ENCODE measurements around the gene JARID2.

Gene JARID2

DNA sequence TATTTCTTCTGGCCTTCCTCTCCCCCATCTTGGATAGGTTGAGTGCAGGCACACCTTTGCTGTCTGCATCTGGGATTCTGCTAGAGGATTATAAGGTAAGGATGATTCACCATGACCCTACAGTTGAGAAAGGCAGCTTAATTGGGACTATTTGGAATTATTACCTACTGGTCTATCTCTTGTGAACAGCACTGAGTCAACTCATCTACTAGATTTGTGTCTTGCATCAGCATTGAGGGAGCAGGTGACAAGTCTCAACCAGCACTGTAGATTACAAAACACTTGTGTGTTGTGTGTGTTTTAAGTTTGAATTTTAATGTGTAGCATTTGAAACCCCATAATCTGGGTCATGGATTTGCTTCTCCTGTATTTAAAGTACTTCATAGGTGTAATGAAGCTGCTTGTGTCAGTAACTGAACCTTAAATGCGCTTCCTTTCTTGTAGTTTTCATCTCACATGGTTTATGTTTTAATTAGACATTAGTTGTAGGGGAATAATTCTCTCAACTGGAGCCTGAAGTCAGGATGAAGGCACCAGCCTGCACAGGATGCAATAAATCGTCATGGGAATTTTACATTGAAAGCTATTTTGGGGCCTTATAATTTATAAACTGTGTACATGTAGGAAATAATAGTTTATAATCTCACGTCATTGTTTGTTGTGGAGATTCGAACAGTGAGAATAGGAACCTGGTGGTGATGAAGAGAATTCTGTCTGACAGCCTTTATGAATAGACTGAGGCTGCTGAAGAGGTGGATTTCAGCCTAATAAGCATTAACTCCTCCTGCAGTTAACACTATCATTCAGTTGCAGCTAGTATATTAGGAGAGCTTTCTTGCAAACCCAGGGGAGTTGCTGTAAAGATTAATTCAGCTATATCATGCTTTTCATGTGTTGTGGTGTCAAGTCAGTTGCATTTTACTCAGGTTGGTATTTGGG, 125.1 kb downstream of the JARID2 start:
- FAIRE-seq (no peak), DNase-seq (ENCODE audit: low spot score) (no peak)

DNA sequence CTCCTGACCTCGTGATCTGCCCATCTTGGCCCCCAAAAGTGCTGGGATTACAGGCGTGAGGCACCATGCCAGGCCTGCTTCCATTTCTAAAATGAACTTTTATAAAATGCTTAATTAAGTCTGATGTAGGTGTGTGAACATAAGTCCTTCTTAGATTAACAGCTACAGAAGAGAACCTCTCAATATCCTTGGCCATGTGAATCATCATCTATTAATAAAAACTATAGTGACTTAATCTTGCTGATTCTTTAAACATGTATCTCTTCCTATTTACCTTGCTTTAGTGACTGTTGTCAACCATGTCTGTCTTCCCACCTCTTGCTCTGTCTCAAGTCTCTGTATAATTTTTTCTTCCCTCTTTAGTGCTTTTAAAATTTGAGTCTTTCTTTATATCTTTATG, 127.1 kb downstream of the JARID2 start:
- DNase-seq (ENCODE audit: low spot score) (no peak), FAIRE-seq (no peak)

DNA sequence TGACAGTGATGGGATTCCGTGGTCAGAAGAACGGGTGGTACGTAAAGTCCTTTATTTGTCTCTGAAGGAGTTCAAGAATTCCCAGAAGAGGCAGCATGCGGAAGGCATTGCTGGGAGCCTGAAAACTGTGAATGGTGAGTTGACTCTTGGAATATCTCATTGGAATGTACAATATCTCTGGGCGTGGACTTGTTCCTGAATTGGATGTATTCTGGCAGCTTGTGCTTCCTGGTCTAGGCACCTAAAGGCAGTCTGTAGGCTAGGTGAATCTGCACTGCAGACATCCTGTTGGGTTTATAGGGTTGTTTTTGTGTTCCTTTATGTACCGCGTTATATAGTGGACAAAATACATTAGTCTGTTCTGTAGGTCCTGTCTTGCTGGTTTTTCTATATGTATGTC, 128.2 kb downstream of the JARID2 start:
- no peak for DNase-seq (ENCODE audit: low spot score)

DNA sequence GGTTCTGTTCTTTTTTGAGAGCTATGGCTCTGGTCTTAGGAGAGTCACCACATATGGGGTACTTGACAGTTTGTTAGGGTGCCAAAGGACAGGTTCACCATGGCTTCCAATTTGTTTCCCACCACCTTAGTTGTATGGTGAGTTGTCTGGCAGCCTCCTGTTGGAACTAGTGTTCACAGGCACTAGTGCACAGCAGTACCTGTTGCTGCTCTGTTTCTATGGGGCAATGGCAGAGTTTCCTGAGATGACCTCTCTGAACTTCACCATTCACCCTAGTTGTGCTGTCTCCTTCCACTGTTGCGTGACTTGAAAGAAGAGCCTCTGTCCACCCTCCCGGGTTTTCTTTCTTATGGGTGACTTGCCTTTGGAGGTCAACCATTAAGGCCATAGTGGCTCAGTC, 129.1 kb downstream of the JARID2 start:
- DNase-seq (ENCODE audit: low spot score) (no peak), FAIRE-seq (no peak)

More for the DNA sequence above, 128.2 kb downstream of the JARID2 start:
- FAIRE-seq = no peak

DNA sequence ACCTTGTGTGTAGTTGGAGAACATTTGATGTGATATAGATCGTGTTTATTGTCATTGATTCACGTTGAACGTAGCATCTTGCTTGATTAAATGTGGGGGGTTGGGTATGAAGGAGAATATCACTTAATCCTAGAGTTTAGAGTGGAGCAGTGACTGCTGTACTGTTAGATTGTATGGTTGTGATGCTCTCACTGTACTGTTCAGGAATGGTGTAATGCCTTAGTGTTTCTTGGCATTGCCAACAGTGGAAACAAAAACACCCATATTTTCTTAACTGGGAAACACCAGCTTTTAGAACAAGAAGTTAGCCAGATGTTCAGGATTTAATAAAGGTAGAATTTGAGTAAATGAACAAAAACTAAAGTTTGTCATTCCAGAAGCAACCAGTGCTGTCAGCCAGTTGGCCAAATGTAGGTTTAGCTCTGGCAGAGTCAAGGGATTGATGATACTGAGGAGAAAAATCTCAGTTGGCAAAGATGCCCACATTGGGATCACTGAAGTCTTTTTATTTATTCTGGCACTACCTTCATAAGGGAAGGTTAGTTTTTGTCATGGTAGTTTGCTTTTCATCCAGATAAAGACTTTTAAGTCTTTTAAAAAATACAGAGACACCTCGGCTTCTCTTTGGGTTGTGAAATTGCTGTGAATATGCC, 129.9 kb downstream of the JARID2 start:
- no peak for DNase-seq (ENCODE audit: low spot score)
- FAIRE-seq = no peak

DNA sequence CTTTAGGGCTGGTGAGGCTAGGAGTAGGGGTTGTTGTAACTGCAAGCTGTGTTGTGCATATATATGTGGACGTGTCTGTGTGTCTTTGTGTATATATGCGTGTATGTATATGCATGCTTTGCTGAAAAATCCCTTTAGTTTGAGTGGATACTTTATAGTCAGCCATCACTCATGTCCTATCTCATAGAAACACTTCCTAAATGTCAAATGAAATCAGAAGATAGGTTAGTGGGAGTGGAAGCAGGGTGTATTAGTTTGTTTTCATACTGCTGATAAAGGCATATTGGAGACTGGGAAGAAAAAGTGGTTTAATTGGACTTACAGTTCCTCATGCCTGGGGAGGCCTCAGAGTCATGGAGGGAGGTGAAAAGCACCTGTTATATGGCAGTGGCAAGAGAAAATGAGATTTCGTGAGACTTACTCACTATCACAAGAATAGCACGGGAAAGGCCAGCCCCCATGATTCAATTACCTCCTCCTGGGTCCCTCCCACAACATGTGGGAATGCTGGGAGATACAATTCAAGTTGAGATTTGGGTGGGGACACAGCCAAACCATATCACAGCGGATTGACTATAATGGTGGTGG, 131.1 kb downstream of the JARID2 start:
- FAIRE-seq (no peak), DNase-seq (ENCODE audit: low spot score) (no peak)

DNA sequence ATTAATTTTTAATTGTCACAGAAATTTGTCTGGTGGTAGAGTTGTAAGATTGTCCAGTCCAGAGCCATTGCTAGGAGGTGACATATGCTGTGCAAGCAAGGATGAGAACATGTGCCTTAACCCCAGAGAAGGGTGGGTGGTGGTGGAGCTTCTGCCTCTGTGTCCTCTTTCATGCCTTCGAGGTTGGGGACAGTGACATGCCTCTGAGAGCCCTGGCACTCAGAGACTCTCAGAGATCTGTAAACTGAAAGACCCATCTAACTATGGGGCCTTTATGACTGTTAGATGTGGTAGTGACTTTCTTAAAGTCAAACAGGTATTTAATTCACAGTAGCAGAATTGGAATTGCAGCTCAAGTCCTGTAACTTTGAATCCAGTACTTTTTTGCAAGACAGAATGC, 132.4 kb downstream of the JARID2 start:
- DNase-seq (ENCODE audit: low spot score) (no peak), FAIRE-seq (no peak)

DNA sequence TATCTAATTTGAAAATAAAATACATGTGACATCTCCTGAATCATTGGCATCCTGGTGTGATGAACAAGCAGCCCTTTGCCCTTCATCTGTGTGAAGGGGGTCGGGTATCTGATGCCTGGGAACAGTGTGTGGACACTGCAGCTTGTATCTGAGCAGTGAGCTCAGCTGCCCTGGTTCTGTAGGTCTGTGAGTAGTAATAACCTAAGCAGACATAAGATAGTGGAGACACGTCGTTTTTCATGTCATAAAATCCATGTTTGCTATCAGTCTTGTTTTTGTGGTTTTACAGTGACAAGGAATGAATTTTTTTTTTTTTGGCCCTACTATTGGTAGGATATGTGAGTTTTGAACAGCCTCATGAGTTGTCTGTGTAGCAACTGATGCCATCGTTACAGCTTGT, 133.0 kb downstream of the JARID2 start:
- FAIRE-seq (no peak), DNase-seq (ENCODE audit: low spot score) (no peak)

DNA sequence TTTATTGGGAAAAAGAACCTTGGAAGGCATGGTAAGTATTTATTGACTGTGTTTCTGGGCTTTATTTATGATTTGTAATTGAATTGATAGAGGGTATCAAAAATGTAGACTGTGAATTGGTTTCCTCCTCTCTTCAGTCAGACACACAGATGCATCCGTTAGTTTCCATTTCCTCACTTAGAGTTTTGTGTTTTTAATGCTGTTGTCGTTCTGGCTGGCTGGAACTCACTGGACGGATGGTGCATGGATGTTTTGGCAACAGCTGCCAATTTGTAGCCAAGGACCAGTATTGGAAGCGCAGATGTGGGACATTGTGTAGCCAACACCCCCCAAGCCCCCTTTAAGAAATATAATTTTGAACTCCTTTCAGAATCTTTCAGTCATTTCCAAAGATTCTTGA, 134.5 kb downstream of the JARID2 start:
- FAIRE-seq = no peak
- DNase-seq (ENCODE audit: low spot score) = no peak

DNA sequence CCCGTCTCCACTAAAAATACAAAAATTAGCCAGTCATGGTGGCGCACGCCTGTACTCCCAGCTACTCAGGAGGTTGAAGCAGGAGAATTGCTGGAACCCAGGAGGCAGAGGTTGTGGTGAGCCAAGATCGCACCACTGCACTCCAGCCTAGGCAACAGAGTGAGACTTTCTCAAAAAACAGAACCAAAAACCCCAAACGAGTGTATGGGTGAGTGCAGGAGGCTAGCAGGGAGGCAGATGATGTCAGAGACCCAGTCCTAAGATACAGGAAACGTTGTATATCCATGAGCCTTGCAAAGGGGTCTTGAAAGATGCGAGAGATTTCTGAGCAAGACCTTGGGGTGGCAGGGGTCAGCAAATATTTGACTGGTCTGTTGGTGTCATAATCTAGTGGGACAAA, 136.2 kb downstream of the JARID2 start:
- DNase-seq (ENCODE audit: low spot score) (no peak), FAIRE-seq (no peak)

DNA sequence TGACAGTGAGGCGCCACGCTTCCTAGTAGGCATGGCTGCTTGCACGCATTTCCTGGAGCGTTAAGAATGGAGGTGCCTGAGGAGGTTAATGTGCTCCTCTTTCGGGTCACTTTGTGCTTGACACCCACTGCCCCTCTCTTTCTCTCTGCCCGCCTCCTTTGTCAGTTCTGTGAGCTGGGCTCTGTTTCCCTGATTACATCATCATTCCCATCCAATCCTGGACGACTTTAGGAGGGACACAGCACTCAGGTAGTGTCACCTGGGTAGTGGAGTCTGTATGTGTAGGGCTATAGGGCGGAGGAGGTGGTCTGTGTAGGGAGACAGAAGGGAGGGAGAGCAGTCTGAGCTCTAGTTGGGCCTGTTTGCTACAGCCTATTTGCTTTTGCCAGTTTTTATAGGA, 136.8 kb downstream of the JARID2 start:
- DNase-seq (ENCODE audit: low spot score) (no peak), FAIRE-seq (no peak)

DNA sequence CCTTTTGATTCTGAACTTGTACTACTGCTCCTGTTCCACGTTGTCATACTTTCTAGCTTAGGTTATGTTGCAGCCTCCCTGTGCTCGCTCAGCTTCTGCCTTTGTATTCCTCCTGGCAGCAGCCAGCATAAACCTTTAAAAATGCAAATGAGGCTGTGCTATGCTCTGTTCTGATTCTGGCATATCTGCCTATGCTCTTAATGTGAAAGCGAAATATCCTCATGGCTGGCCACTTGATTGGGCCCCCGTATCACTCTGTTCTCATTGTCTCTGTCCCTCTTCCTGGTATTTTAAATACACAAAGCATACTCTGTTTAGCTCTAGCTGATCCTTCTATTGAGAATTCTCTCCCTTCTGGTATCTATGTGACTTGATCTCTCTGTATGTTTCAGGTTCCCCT, 139.0 kb downstream of the JARID2 start:
- FAIRE-seq (no peak), DNase-seq (ENCODE audit: low spot score) (no peak)

DNA sequence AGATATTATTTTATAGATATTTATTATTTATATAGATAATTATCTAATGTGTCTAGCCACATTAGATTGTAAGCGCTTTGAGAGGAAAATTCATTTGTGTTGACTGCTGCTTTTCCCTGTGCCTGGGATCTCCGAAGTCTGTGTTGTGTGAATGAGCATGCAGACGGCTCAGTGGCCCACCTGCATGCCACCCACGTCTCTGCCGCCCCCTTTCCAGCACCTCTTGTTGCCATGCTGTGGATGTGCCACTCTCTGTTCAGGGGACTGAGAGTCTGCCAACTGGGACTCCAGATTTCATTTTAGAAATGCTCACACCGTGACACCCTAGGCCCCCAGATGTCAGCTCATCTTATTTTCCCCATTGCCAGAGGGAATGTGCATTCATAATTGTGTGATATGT, 139.7 kb downstream of the JARID2 start:
- DNase-seq (ENCODE audit: low spot score) = no peak

DNA sequence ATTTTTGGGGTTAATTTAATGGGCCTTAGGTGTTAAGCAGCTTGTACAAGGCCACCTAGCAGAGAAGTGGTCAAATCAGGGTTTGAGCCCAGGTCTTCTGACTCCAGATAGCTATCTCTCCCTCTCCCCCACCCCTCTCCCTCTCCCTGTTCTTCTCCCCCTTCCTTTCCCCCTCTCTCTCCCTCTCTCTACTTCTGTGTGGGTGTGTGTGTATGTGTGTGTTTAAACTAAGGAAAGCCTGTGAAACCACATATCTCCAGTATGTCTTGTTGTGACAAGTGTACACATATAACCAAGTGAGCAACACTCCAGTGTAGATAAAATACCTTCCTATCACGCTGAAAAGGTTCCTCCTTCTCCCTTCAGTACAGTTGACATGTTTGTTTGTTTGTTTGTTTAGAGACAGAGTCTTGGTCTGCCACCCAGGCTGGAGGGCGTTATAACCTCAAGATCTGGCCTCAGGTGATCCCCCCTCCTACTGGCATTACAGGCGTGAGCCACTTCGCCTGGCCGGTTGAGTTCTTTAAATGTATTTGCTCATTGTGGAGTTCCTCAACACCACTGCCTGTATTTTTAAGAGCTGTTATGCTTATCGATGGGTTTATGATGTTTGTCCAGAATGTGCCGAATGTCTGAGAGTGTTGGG, 140.4 kb downstream of the JARID2 start:
- DNase-seq (ENCODE audit: low spot score) = no peak
- no peak for FAIRE-seq

More for the DNA sequence above, 139.7 kb downstream of the JARID2 start:
- no peak for FAIRE-seq

DNA sequence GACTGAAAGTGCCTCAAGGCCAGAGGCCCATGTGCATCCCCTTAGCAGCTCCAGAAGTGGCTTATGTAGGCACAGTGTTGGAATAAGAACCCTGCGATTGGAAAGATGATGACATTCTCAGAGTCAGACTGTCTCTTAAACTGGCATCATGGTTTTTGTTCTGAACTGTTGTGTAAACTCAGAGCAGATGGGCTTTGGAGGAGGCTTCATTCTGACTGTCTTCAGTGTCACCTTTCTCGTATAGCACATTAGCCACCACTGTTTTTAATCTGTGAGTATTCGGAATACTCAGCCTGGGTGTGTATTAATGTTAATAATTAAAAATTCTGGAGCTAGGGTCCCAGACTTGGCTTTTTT, 140.9 kb downstream of the JARID2 start:
- FAIRE-seq = no peak
- DNase-seq (ENCODE audit: low spot score) = no peak

DNA sequence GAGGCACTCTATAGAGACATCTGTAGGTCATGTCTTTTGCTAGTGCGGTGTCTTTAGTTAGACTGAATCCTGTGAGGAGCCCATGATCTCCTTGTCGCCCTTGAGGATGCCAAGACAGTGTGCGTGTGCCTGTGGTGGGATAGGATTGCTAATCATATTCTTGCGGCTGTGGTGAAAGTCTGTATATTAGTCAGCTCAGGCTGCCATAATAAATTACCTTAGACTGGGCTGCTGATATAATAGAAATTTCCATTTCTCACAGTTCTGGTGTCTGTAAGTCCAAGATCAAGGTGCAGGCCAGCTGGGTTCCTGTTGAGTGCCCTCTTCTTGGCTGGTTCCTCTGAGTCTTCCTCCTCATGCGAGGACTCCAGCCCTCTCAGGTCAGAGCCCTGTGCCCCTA, 141.2 kb downstream of the JARID2 start:
- DNase-seq (ENCODE audit: low spot score) (no peak), FAIRE-seq (no peak)

DNA sequence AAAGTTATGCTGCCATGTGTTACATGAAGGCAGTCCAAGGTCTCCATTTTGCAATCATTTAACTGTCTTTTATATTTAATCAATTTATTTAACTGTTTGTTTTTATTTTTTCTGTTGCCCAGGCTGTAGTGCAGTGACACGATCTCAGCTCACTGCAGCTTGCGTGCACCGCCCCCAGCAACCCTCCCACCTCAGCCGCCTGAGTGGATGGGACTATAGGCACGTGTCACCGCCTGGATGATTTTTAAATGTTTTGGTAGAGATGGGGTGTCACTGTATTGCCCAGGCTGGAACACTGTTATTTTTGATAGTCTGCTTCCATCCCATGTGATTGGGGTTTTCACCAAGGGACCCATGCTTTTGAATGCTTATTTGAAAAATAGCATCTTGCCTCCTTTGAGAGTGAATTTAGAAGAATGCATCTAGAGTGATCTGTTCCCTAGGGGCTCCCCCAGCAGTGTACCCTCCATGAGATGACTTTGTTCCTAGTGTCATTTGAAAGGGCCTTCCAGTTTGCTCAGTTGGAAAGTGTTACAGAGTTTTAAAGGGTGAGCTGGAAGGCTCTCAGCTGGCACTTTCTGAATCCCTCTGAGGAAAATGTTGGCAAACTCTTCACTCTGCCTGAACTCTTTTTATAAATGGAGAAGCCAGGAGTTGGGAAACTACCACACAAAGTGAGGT, 143.4 kb downstream of the JARID2 start:
- no peak for DNase-seq (ENCODE audit: low spot score)
- FAIRE-seq = no peak

DNA sequence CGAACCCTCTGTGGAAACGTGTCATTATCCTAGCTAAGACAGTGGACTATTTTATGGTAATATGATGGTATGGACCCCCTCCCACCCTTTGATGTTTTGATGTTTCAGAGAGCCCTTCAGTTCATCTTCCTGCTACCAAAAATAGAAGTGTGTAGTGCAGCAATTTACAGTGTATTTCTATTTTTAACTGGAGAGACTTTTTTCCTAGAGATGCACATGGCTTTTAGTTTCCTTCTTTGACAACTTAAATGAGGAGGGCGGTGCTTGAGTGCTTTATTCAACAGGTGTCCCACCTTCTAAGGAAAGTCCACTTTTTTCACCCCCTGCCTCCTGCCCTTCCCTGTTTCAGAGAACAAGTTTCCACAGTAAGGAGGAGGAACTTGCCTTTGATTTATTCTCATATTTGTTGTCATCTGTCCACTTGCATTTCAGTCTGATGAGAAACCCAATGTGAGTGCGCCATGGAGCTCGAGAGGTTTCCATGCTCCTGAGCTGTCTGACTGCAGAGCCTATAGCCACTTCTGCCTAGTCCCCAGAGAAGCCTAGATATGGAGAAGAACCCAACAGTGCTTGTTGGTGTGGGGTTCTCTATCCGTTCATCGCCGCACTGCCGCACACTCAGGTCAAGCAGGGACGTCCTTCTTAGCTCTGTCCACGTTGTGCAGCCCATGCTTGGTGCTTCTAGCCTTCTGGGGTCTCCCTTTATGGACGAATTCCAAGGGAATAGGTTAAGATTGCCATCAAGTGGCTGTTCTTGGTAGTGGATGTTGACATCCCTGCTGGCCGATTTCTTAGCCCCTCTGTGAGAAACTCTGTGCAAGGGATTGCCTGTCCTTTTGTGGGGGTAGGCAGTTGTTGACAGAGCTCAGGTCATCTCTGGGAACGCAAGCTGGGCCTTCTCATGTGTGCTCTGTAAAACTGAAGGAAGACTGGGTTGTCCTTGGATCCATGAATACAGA, 144.2 kb downstream of the JARID2 start:
- FAIRE-seq = no peak
- no peak for DNase-seq (ENCODE audit: low spot score)

DNA sequence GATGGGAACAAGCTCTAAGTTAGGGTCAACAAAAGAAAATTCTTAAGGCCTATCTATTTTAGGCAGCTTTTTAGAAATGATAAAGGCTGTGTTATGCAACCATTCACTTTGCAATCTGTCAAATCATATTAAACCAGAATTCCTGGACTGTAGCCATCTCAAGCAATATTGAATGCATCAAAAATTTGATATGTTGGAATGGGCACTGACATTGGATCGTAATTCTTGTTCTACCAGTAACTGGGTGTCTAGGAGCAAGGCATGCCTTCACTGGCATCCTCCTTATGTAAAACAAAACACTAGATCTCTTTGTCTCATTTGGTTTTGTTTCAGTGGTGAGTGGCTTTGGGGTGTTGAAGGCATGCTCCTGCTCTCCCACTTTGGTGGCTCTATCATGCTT, 145.6 kb downstream of the JARID2 start:
- DNase-seq (ENCODE audit: low spot score) (no peak), FAIRE-seq (no peak)

DNA sequence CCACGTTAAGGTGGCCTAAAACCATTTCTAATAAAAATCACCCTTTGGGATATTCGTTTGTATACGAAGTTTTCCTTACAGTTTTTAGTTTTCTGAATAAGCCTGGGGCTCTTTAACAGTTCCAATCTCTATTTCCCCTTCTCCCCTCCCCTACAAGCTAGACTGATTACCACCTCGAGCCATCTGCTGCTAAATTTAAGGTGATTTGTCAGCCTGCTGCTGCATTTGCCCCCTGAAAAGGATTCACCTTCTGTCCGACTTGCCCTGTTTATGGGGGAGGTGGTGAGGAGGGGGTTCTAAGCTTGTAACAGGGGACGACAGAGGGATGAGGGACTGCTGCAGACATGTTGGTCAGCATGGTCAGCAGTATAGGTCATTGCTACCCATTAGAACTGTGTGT, 146.3 kb downstream of the JARID2 start:
- no peak for FAIRE-seq
- DNase-seq (ENCODE audit: low spot score) = no peak

Measured in RCC 7860 (cell line).